Right lobe of liver (tissue), 6 donors: ENCODE results near the gene TBC1D8. TPM values are rescaled to one million over a fixed set of nuclear protein-coding genes. Genes with fewer than 3 reads are reported as not detected.

ENCODE experiments used
- ATAC-seq, 4 donors: fragments of 200-7000 bp; cut with Tn5 transposase; one replicate each; pipeline ENCODE4 v1.9.1; 2020; ENCODE audit warnings: mild to moderate bottlenecking in 4 of 4, moderate library complexity in 4 of 4
- DNase-seq, 3 donors: peaks; one replicate each; pipeline ENCODE4 v3.0.0-alpha.2; 2020
- H3K27ac ChIP-seq, 3 donors: fragments of 200-600 bp; one replicate each; pipeline ENCODE4 v1.8.0; 2022
- H3K27me3 ChIP-seq, 2 donors: fragments of 200-600 bp; one replicate each; pipeline ENCODE4 v1.8.0; 2022
- H3K36me3 ChIP-seq, 4 donors: fragments of 200-600 bp; sonication (generic) in 1 of 4; one replicate each; pipeline versions ENCODE4 v1.5.1 to v1.8.0; 2017 to 2022; ENCODE audit warnings: control low read depth in 1 of 4
- H3K4me1 ChIP-seq, 4 donors: fragments of 200-600 bp; sonication (generic) in 1 of 4; one replicate each; pipeline versions ENCODE4 v1.5.1 to v1.8.0; 2017 to 2022; ENCODE audit warnings: control low read depth in 1 of 4
- H3K4me3 ChIP-seq, 3 donors: fragments of 200-600 bp; one replicate each; pipeline ENCODE4 v1.8.0; 2022
- H3K9me3 ChIP-seq, 4 donors: fragments of 200-600 bp; sonication (generic) in 1 of 4; one replicate each; pipeline versions ENCODE4 v1.5.1 to v1.8.0; 2017 to 2022; ENCODE audit warnings: control low read depth in 1 of 4
- POLR2A ChIP-seq: fragments of 450-650 bp; IDR thresholded peaks from one replicate; pipeline ENCODE4 v1.6.1; 2017; ENCODE audit warnings: antibody characterized with exemption, mild to moderate bottlenecking
- WGBS: methylation state at CpG from one replicate; pipeline ENCODE4 v1.1.6; 2018; ENCODE audit warnings: low coverage, low lambda C conversion rate; ENCODE audit not compliant: insufficient coverage; ENCODE audit errors: missing lambda C conversion rate; 5-methylcytosine and 5-hydroxymethylcytosine counted together
- intact Hi-C, 2 donors: fragments of 100-400 bp; cut with DNase I; formaldehyde crosslinking; loops; one replicate each; pipeline versions ENCODE4 v1.11.2 to v1.14.1; 2022
- total RNA-seq, 6 experiments: library from RNA; depleted of rRNA in 2 of 6; stranded (reverse); fragments of >200 nt in 2 of 6; fragmentation: NEBNext Ultra II Directional in 3 of 6; extraction: Animal tissue kit (Norgen Biotek cat#: 25700) in 3 of 6; gene quantifications; one replicate each; pipeline versions ENCODE4 v1.1.0 to v1.2.4, GENCODE V29; 2016 to 2023
- TF ChIP-seq, protein P1 (sequence below), 4 donors: fragments of 200-600 bp in 3 of 4; fragments of 450-650 bp in 1 of 4; IDR thresholded peaks; one replicate each; pipeline versions ENCODE4 v1.5.1 to v1.8.0; 2016 to 2022; ENCODE audit warnings: antibody characterized with exemption in 4 of 4, mild to moderate bottlenecking in 2 of 4
- donor health status: DM: no; HTN: yes; CAD: no.
- donor health status: DM: no; HTN: no; CAD: no.
- donor health status: DM: no; HTN: no; CAD: no.
- donor health status: DM: no; HTN: yes; CAD: no.
- donor health status: DM: no; HTN: yes; CAD: no.

TBC1D8 gene
- total RNA-seq, 6 experiments from 2014 or later: 17.3 to 31.2 (median 21.5) TPM

DNA sequence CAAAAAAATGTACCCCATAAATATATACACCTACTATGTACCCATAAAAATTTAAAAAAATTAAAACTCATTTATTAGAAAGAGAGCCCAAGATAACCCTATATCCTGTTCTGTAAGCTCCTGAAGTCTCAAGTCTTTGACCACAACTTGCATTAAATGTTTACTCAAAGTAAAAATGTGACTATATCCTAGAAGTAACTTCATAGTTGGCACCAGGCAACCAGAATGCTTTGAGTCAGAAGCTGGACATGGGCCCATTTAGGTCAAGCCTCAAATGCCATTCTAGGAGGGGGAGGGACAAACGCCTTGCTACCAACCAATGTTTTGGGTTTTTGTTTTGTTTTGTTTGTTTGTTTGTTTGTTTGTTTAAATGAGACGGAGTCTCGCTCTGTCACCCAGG, 9.3 kb upstream of the TBC1D8 start:
- no peaks in the 10 kb centered on the region for H3K4me1 ChIP-seq
- intact Hi-C loops: no loop called here
- peak in 1 of 4 donors; percentile 37 for ATAC-seq
- no peak for DNase-seq
- no peaks in the 10 kb centered on the region for H3K36me3 ChIP-seq
- no peak overlapping the region for H3K4me3 ChIP-seq
- H3K27me3 ChIP-seq: no peaks in the 10 kb centered on the region
- TF ChIP-seq POLR2A: no peak
- TF ChIP-seq, protein P1, sequence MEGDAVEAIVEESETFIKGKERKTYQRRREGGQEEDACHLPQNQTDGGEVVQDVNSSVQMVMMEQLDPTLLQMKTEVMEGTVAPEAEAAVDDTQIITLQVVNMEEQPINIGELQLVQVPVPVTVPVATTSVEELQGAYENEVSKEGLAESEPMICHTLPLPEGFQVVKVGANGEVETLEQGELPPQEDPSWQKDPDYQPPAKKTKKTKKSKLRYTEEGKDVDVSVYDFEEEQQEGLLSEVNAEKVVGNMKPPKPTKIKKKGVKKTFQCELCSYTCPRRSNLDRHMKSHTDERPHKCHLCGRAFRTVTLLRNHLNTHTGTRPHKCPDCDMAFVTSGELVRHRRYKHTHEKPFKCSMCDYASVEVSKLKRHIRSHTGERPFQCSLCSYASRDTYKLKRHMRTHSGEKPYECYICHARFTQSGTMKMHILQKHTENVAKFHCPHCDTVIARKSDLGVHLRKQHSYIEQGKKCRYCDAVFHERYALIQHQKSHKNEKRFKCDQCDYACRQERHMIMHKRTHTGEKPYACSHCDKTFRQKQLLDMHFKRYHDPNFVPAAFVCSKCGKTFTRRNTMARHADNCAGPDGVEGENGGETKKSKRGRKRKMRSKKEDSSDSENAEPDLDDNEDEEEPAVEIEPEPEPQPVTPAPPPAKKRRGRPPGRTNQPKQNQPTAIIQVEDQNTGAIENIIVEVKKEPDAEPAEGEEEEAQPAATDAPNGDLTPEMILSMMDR (IDR thresholded peaks at IDR 0.05): no peak
- WGBS: 100% methylated on average over 1 of the region's 3 CpGs
- no peaks in the 10 kb centered on the region for H3K9me3 ChIP-seq
- H3K27ac ChIP-seq: no peak overlapping the region

DNA sequence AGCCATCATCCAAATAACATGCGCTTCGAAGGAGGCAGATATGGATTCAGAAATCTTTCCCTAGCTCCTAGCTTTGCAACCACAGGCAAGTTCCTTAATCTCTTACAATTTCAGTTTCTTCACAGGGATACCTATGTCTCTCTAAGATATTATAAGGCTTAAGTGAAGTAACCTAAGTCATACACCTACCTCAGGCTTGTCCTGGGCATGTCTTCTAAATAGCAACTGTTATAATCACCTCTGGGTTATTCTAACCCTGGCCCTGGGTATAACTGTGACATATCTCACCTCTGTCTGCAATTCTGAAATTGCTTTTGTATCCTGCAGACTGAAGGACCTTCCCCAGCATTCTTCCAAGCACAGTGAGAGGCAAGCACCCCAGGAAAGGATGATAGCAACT, 8.3 kb upstream of the TBC1D8 start:
- no peak for DNase-seq
- ATAC-seq: no peak
- Histone ChIP-seq H3K27ac (no peak overlapping the region), H3K36me3 (no peaks in the 10 kb centered on the region), H3K9me3 (no peaks in the 10 kb centered on the region), H3K4me1 (no peaks in the 10 kb centered on the region), H3K4me3 (no peak overlapping the region), H3K27me3 (no peaks in the 10 kb centered on the region)
- intact Hi-C loops: loop anchor here in 1 of 2 donors (5.0 kb wide), 1 partner anchor 127 kb away; no protein-coding TSS in a partner anchor
- 88% methylated on average over 2 of the region's 2 CpGs for WGBS
- no peak for TF ChIP-seq POLR2A
- TF ChIP-seq, protein P1 (IDR thresholded peaks at IDR 0.05): no peak

DNA sequence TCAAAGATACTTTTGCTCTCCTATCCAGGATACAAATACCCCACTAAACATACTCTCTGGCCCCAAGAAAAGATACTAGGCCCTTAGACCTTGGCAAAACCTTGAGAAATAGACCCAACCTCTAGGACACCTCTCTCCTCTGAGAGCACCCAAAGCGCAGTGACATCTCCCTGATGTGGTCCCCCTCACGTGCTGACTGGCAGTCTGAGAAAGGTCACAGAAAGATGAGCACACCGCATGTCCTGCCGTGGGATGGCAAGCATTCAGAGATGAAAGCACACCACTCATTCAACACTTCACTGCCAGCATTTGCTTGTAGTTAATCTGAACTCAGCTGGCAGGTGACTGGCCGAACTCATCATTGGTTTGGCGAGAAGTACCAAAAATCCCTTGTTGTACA, 6.1 kb upstream of the TBC1D8 start:
- peaks cover 0 to 7% (median 2%) of the 10 kb centered on the region in 4 donors for H3K4me1 ChIP-seq
- TF ChIP-seq, protein P1 (IDR thresholded peaks at IDR 0.05): no peak
- no peak for TF ChIP-seq POLR2A
- intact Hi-C loops: loop anchor here in 1 of 2 donors (5.0 kb wide), 1 partner anchor 125 kb away; no protein-coding TSS in a partner anchor
- no peak overlapping the region for H3K27ac ChIP-seq
- H3K36me3 ChIP-seq: no peaks in the 10 kb centered on the region
- H3K9me3 ChIP-seq: no peaks in the 10 kb centered on the region
- H3K27me3 ChIP-seq: no peaks in the 10 kb centered on the region
- 68% methylated on average over 4 of the region's 6 CpGs for WGBS
- DNase-seq (no peak), ATAC-seq (no peak)
- no peak overlapping the region for H3K4me3 ChIP-seq

DNA sequence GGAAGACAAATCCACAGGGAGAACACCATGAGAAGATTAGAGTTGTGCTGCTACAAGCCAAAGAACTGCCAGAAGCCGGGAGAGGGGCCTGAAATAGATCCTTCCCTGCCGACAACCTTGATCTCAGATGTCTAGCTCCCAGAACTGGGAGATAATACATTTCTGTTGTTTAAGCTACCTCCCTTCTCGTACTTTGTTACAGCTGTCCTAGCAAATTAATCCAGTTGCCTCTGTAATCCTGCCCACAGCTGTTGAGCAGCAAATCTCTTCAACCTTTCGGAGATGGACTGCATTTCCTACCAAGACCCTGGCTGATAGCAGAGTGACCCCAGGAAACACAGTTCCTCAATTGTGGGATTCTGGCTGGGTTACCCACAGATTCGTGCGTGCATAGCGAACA, 2.6 kb upstream of the TBC1D8 start:
- Histone ChIP-seq H3K27ac (no peak overlapping the region), H3K4me1 (peaks cover 0 to 20% (median 6%) of the 10 kb centered on the region in 4 donors), H3K4me3 (no peak overlapping the region), H3K9me3 (peaks cover 0 to 1% (median 0%) of the 10 kb centered on the region in 4 donors), H3K36me3 (no peaks in the 10 kb centered on the region), H3K27me3 (no peaks in the 10 kb centered on the region)
- no peak for ATAC-seq
- no peak for TF ChIP-seq POLR2A
- TF ChIP-seq, protein P1 (IDR thresholded peaks at IDR 0.05): no peak
- DNase-seq: no peak
- WGBS: 51% methylated on average over 5 of the region's 7 CpGs
- intact Hi-C loops: no loop called here
